Osteoblast (primary cell): ENCODE data around the gene RGS9. TPM values are rescaled to one million over a fixed set of nuclear protein-coding genes. Genes with fewer than 3 reads are reported as not detected.

Source experiments
- DNase-seq: peaks from one replicate; pipeline ENCODE4 v3.0.0; 2011; ENCODE audit warnings: low spot score, mixed read lengths; ENCODE audit not compliant: insufficient read length; ENCODE audit errors: missing footprints
- H2AFZ ChIP-seq: 2 replicates; pipeline ENCODE4 v1.6.0; 2011; ENCODE audit warnings: mild to moderate bottlenecking, low read length
- H3K27ac ChIP-seq: 2 replicates; pipeline ENCODE4 v1.5.1; 2011; ENCODE audit warnings: mild to moderate bottlenecking, low read depth, low read length, moderate library complexity
- H3K27me3 ChIP-seq: 2 replicates; pipeline ENCODE4 v1.6.0; 2012; ENCODE audit warnings: mild to moderate bottlenecking, control low read depth, inconsistent platforms, low read length, moderate library complexity; ENCODE audit not compliant: insufficient read depth
- H3K36me3 ChIP-seq: 2 replicates; pipeline ENCODE4 v1.5.1; 2011; ENCODE audit warnings: mild to moderate bottlenecking, low read length, control low read depth, moderate library complexity; ENCODE audit not compliant: insufficient read depth
- H3K4me1 ChIP-seq: 2 replicates; pipeline ENCODE4 v1.5.1; 2011; ENCODE audit warnings: mild to moderate bottlenecking, low read length, control low read depth, moderate library complexity; ENCODE audit not compliant: insufficient read depth
- H3K4me2 ChIP-seq: 2 replicates; pipeline ENCODE4 v1.6.0; 2011; ENCODE audit warnings: mild to moderate bottlenecking, low read length; ENCODE audit not compliant: insufficient read depth
- H3K4me3 ChIP-seq: fragments of 200-600 bp; sonication (generic); 3 replicates; pipeline ENCODE4 v1.5.1; 2012; ENCODE audit warnings: mild to moderate bottlenecking, low read length, inconsistent platforms; ENCODE audit not compliant: insufficient read depth
- H3K79me2 ChIP-seq: 2 replicates; pipeline ENCODE4 v1.6.0; 2012; ENCODE audit warnings: mild to moderate bottlenecking, low read length, control low read depth, inconsistent platforms; ENCODE audit not compliant: insufficient read depth
- H3K9me3 ChIP-seq: 2 replicates; pipeline ENCODE4 v1.5.1; 2011; ENCODE audit warnings: low read depth, low read length, control low read depth
- H4K20me1 ChIP-seq: 2 replicates; pipeline ENCODE4 v1.6.0; 2012; ENCODE audit warnings: mild to moderate bottlenecking, low read length, control low read depth; ENCODE audit not compliant: insufficient read depth
- CTCF ChIP-seq: IDR thresholded peaks from 2 replicates; pipeline ENCODE4 v1.5.1; 2011; ENCODE audit warnings: mild to moderate bottlenecking, low read depth, low read length, moderate library complexity; ENCODE audit errors: extremely low read depth
- total RNA-seq: library from RNA; depleted of rRNA; stranded (reverse); fragments of >200 nt; gene quantifications from 2 replicates; pipeline ENCODE4 v1.2.3, GENCODE V29; 2012

The RGS9 gene
- total RNA-seq, 1 donor = 0.36 TPM

GRCh38 chr17:65246252-65246651 is 109.1 kb downstream of the RGS9 start:
- Histone ChIP-seq H4K20me1 (no peaks in the 10 kb centered on the region), H3K4me3 (no peak overlapping the region), H3K79me2 (no peaks in the 10 kb centered on the region), H3K9me3 (no peaks in the 10 kb centered on the region), H3K27me3 (peaks cover 24% of the 10 kb centered on the region), H2AFZ (no peak overlapping the region), H3K36me3 (no peaks in the 10 kb centered on the region), H3K4me2 (no peak overlapping the region), H3K27ac (no peak overlapping the region), H3K4me1 (no peaks in the 10 kb centered on the region)
- DNase-seq = no peak
- TF ChIP-seq CTCF = no peak

GRCh38 chr17:65249774-65250173 is 112.6 kb downstream of the RGS9 start:
- Histone ChIP-seq H3K4me3 (no peak overlapping the region), H3K36me3 (no peaks in the 10 kb centered on the region), H3K27me3 (peaks cover 32% of the 10 kb centered on the region), H3K9me3 (no peaks in the 10 kb centered on the region), H3K4me1 (no peaks in the 10 kb centered on the region), H2AFZ (no peak overlapping the region), H3K79me2 (no peaks in the 10 kb centered on the region), H3K27ac (no peak overlapping the region), H4K20me1 (no peaks in the 10 kb centered on the region), H3K4me2 (no peak overlapping the region)
- no peak for TF ChIP-seq CTCF
- no peak for DNase-seq

- Histone ChIP-seq H4K20me1 (no peaks in the 10 kb centered on the region), H3K4me2 (no peak overlapping the region), H3K36me3 (no peaks in the 10 kb centered on the region), H2AFZ (no peak overlapping the region), H3K9me3 (no peaks in the 10 kb centered on the region), H3K27ac (no peak overlapping the region), H3K4me3 (no peak overlapping the region), H3K4me1 (no peaks in the 10 kb centered on the region), H3K27me3 (peaks cover 23% of the 10 kb centered on the region), H3K79me2 (no peaks in the 10 kb centered on the region)
- no peak for TF ChIP-seq CTCF
- DNase-seq = no peak
Observed at GRCh38 chr17:65254166-65254565, 117.0 kb downstream of the RGS9 start.

GRCh38 chr17:65259281-65259680 is 122.1 kb downstream of the RGS9 start:
- H3K79me2 ChIP-seq = no peaks in the 10 kb centered on the region
- H4K20me1 ChIP-seq = no peaks in the 10 kb centered on the region
- H3K27me3 ChIP-seq = peaks cover 2% of the 10 kb centered on the region
- H3K4me1 ChIP-seq = peaks cover 4% of the 10 kb centered on the region
- no peaks in the 10 kb centered on the region for H3K36me3 ChIP-seq
- no peaks in the 10 kb centered on the region for H3K9me3 ChIP-seq
- H3K27ac ChIP-seq = no peak overlapping the region
- H2AFZ ChIP-seq = no peak overlapping the region
- H3K4me3 ChIP-seq = no peak overlapping the region
- no peak for DNase-seq
- TF ChIP-seq CTCF = no peak
- H3K4me2 ChIP-seq = no peak overlapping the region
